ENCODE results near the gene ATXN7.

GRCh38 chr3:63933459-63933858, 69.8 kb downstream of the ATXN7 start:
- TF ChIP-seq, protein P1, sequence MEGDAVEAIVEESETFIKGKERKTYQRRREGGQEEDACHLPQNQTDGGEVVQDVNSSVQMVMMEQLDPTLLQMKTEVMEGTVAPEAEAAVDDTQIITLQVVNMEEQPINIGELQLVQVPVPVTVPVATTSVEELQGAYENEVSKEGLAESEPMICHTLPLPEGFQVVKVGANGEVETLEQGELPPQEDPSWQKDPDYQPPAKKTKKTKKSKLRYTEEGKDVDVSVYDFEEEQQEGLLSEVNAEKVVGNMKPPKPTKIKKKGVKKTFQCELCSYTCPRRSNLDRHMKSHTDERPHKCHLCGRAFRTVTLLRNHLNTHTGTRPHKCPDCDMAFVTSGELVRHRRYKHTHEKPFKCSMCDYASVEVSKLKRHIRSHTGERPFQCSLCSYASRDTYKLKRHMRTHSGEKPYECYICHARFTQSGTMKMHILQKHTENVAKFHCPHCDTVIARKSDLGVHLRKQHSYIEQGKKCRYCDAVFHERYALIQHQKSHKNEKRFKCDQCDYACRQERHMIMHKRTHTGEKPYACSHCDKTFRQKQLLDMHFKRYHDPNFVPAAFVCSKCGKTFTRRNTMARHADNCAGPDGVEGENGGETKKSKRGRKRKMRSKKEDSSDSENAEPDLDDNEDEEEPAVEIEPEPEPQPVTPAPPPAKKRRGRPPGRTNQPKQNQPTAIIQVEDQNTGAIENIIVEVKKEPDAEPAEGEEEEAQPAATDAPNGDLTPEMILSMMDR (IDR thresholded peaks at IDR 0.05; ENCODE audit: poor library complexity) = no peak
- TF ChIP-seq EZH2 (IDR thresholded peaks at IDR 0.05; ENCODE audit: borderline replicate concordance) (no peak), EZH2phosphoT487 (IDR thresholded peaks at IDR 0.05; ENCODE audit: low read depth, severe bottlenecking, unreplicated experiment) (no peak)

Measured in hepatocyte (in vitro differentiated cells).